RKO (cell line): Measurements from ENCODE around the gene DBI.
A peak's percentile ranks its signal among the peaks of the same experiment; 100 is the strongest.
"Not testable (repeated sequence)": the region's sequence is repeated elsewhere in the genome, so short reads cannot be mapped to it uniquely, and the experiment has no call there.

Experiments
- DNase-seq: peaks from one replicate; pipeline ENCODE4 v3.0.0-alpha.2; 2016; ENCODE audit warnings: low spot score

Gene DBI

DNA sequence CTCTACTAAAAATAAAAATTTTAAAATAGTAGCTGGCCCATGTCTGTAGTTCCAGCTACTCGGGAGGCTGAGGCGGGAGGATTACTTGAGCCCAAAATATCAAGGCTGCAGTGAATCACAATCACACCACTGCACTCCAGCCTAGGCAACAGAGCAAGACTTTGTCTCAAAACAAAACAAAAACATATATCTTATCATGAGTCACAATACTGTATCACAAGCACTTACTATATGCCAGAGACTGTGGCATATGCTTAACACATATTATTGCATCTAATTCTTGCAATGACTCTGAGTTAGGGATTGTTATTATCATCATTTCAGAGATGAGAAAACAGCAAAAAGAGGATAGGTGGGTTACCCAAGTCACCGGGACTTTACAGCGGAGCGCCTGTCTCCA, 35.3 kb downstream of the DBI start:
- DNase-seq, result no peak

DNA sequence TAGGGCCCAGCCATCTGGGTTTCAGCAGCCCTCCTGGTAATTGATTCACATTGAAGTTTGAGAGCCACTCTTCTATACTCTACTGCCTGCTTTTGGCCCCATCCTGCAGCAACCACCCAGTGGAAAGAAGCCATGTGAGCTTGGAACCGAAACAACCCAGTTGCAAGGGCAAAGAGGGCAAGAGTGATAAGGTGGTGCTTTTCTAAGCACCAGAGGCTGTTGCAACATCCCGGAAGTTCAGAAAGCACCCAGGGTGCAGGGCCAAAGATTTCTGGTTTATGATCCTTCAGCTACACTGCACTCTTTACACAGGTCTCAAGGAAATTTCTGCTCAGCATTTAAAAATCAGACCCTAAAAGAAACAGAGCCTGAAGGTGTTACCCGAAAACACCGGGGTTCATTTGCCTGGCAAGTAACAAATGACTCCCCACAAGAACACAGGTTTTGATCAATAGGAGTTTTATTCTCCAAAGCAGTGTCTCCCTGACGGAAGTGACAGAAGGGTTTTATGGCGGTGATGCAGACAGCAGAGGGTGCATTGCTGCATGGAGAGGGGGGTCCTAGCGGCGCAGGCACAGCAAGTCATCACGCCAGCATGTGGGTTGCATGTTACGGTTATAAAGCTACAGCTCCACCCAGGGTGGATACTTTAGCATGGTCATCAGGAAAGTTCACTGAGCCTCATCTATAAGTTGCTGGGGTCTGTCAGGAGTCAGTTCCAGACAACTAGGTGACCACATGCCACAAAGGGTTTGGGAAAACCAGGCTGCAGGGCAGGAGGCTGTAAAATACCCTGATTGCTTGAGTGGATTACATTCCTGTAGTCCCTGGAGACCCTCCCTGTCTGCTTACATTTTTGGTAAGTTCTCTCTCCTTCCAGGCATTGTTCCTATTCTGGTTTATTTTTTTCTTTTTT, 36.1 kb downstream of the DBI start:
- no peak for DNase-seq

DNA sequence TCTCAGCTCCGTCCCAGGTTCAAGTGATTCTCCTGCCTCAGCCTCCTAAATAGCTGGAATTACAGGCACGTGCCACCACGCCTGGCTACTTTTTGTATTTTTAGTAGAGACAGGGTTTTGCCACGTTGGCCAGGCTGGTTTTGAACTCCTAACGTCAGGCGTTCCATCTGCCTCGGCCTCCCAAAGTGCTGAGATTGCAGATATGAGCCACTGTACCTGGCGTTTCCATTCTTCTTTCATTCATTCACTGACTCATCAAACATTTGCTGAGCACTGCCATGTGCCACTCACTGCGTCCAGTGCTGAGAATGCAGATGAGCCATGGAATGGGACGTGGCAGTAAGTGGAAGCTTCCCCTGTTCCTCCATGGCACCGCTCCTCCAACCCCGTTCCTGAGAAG, 36.8 kb downstream of the DBI start:
- not testable (repeated sequence) for DNase-seq

DNA sequence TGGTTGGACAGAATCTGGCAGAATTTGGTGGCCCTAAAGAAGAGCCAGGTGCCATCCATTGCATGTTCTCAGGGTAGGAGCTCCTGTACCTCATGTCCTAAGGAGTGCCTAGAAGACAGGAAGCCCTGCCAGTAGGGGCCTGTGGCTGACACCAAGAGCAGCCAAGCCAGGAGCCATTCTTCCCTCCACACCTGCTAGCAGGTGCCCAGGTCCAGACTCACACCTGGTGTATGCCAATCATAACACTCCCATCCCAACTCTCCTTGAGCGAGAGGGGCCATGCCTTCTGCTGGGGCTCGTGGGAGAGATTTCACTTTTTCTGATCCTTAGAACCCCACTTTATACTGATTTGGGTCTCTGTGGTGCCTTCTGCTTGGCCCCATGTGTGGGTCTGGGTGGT, 38.4 kb downstream of the DBI start:
- no peak for DNase-seq

DNA sequence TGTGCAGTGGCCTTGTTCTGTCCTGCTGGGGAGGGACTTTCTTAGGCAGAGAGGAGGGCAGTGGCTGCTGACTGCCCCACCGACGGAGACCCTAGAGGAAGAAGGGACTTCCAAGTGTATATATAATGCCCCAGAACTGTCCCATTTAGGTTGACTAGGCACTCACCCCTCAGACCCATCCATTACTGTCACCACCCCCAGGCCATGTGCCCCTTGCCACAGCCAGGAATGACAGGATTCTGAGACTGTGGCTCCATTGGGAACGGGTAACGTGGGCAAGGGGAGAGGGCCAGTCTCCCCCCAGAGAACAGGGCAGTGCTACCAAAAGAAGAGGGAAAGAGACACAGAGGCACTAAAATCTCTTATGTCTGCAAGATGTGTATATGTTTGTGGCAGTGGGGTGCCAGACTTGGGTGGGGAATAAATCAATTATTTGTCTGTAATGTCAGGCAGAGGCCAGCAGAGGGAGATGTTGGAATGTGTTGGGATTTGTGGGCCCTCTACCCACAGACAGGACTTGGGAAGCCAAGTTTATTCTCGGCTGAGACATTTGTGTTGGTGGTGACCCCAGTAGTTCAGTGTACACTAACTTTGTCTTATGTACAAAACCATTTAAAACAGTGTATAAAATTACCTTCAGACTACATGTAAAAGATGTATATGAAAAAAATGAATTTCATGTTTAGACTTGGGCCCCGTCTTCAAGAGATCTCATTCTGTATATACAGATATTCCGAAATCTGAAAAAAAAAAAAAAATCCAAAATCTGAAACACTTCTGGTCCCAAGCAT, 40.8 kb downstream of the DBI start:
- peak; percentile 55 for DNase-seq

DNA sequence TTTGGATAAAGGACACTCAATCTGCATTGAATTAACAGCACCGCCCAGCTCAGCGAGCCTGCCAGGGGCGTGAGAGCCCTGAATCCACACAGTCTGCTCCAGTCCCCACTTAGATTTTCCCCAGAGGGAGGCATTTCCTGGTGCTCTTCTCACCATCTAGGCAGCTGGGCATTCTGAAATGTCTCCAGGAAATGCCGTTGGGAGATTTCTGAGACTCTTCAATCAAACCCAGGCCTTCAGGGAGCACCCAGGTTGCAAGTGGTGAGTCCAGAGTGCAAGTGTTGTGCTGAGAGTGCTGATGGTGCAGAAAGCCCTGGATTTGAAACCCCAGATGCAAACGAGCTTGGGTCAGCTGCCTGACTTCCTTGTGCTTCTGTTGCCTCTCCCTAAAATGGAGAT, 41.4 kb downstream of the DBI start:
- no peak for DNase-seq

DNA sequence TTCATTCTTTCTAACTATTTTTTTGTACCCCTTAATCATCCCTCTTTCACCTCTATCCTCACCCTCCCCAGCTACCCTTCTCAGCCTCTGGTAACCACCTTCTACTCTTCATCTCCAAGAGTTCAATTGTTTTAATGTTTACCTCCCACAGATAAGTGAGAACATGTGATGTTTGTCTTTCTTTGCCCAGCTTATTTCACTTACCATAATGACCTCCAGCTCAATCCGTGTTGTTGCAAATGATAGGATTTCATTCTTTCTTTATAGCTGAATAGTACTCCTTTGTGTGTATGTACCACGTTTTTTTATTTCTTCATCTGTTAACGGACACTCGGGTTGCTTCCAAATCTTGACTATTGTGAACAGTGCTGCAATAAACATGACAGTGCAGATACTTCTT, 42.7 kb downstream of the DBI start:
- DNase-seq, result no peak

DNA sequence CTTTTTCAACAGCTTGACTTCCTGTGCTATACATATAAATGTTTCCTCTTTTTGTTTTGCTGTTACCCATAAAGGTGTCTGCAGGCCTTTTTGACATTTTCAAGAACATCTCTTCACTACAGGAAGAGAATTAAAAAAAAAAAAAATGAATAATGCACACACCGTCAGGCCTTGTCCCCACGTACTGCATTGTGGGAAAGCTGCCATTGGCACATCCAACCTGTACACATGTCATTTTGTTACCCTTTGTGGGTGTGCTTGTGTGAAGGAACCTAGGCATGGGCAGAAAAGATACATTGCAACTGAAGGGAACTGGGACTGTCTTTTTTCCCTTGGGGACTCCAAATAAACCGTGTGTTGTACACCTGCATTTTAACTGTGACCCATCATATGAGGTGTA, 48.1 kb downstream of the DBI start:
- no peak for DNase-seq

DNA sequence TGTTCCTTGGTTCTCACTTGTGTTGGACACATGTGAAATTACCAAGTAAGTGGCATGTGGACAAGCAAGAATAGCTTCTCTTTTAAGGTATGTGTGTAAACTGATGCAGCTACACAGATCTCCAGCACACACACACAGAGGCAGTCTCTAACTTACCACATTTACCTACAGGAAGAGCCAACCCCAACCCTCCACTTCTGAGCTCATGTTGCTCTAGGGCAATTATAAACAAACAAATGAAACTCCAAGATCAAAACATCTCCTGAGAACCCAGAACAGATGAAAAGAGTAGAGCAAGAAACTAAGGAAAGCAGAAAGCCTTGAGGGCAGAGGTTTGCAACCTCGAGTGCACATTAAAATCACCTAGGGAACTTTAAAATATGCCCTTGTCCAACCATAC, 48.9 kb downstream of the DBI start:
- no peak for DNase-seq

DNA sequence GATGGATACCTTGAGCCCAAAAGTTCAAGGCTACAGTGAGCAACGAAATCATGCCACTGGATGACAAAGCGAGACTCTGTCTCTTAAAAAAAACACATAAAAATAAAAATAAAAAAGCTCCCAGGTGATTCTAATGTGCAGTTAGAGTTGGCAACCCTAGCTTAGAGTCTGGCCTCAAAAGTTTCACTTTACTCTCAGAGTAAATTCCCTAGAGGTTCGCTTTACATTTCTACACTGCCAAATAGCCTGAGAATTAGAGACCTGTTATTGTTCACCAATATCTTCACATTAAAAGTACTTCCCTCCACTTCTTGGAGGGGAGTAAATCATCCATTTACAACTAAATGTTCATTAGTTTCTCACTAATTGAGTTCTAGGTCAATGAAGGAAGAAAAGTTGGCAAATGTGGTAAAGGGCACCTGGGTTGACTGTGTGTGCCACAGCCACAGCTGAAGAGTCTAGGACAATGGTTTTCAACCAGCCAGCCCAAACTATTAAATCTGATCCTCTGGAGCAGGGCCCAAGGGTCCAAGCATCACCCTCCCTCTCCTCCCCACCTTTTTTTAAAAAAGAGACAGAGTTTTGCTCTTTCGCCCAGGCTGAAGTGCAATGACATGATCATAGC, 49.6 kb downstream of the DBI start:
- no peak for DNase-seq

DNA sequence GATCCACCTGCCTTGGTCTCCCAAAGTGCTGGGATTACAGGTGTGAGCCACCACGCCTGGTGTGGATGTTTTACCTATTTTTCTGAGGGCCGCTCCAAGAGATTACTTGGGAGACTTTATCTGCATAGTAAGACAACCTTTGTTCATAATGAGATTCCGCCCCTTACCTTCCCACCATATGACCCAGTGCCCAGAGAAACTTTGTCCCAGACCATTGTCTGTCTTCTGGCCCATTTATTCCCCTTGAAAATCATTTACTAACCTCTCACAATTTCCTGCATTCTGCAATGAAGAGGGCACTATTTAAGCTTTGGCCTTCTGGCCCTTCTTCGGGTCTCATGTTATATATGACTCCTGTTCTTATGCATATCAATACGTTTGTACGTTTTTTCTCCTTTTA, 51.1 kb downstream of the DBI start:
- DNase-seq, result no peak

DNA sequence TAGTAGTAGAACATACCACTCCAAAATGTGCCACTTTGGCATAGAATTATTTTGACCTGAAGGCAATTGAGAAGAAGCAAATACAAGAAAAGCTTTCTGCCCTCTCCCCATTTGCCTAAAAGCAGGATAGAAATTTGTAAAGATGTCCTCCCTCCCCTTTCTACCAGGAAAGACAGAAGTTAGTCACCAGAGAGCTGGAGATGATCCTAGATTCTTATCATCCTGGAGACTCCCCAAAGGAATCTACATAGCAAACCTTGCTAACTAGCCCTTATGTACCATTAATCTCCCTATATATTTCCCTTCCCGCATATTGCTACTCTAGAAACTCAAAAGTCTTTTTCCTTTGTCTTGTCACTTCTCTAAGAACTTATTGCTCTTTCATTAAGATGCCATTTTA, 52.3 kb downstream of the DBI start:
- no peak for DNase-seq

DNA sequence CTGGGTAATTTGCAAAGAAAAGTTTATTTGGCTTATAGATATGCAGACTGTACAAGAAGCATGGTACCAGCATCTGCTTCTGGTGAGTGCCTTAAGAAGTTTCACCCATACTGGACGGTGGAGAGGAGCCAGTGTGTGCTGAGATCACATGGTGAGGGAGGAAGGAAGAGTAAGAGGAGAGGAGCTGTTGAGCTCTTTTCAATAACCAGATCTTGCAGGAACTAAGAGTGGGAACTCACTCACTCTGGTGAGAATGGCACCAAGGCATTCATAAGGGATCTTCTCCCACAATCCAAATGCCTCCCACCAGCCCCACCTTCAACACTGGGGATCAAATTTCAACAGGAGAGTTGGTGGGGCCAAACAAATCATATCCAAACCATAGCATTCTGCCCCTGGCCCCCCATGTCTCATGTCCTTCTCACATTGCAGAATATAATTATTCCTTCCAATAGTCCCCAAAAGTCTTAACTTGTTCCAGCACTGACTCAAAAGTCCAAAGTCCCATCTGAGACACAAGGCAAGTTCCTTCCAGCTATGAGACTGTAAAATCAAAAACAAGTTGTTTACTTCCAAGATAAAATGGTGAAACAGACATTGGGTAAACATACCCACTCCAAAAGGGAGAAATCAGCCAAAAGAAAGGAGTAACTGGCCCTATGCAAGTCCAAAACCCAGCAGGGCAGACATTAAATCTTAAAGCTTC, 53.2 kb downstream of the DBI start:
- no peak for DNase-seq

DNA sequence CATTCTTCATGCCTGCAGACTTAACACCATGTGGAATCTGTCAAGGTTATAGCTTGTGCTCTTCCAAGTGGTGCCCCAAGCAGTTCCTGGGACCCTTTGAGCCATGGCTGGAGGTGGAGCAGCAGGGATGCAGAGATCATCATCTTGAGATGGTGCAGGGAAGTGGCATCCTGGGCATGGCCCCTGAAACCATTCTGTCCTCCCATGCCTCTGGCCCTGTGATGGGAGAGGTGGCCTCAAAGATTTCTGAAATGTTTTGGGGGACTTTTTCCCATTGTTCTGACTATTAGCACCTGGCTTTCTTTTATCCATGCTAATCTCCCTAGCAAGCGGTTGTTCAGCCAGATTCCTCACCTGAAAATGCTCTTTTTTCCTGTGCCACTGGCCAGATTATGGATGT, 54.5 kb downstream of the DBI start:
- no peak for DNase-seq

DNA sequence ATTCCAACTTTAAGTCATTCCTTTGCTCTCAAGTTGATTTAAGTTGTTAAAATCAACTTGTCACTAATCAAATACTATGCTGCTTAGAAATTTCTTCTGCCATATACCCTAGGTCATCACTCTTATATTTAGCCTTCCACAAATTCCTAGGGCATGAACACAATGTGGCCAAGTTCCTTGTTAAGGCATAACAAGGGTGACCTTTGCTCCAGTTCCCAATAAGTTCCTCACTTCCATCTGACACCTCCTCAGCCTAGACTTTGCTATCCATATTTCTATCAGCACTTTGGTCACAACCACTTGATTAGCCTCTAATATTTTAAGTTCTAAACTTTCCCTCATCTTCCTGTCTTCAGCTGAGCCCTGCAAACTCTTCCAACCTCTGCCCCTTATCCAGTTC, 55.0 kb downstream of the DBI start:
- no peak for DNase-seq
